ENCODE results near the gene E4F1.
"Not testable (repeated sequence)": the region's sequence is repeated elsewhere in the genome, so short reads cannot be mapped to it uniquely, and the experiment has no call there.

Gene E4F1

GRCh38 chr16:2256531-2257140 lies 33.2 kb downstream of the E4F1 start:
- no peak for TF ChIP-seq CTCF (IDR thresholded peaks at IDR 0.05; ENCODE audit: control insufficient read depth, extremely low read depth, insufficient read depth)
- H3K4me3 ChIP-seq (ENCODE audit: low read depth, low read length): no peak overlapping the region
- no peak for DNase-seq (ENCODE audit: low read depth)

- DNase-seq (ENCODE audit: low read depth): no peak
- no peak for TF ChIP-seq CTCF (IDR thresholded peaks at IDR 0.05; ENCODE audit: control insufficient read depth, extremely low read depth, insufficient read depth)
- no peak overlapping the region for H3K4me3 ChIP-seq (ENCODE audit: low read depth, low read length)
These were observed 34.3 kb downstream of the E4F1 start for GRCh38 chr16:2257726-2258125.

- not testable (repeated sequence) for DNase-seq (ENCODE audit: low read depth); H3K4me3 ChIP-seq (ENCODE audit: low read depth, low read length)
These were observed 35.1 kb downstream of the E4F1 start for GRCh38 chr16:2258530-2258929.

GRCh38 chr16:2260250-2260649 lies 36.9 kb downstream of the E4F1 start:
- H3K4me3 ChIP-seq (ENCODE audit: low read depth, low read length): no peak overlapping the region
- no peak for TF ChIP-seq CTCF (IDR thresholded peaks at IDR 0.05; ENCODE audit: control insufficient read depth, extremely low read depth, insufficient read depth)
- DNase-seq (ENCODE audit: low read depth): peak; percentile 78

- not testable (repeated sequence) for DNase-seq (ENCODE audit: low read depth); H3K4me3 ChIP-seq (ENCODE audit: low read depth, low read length)
These were observed 39.6 kb downstream of the E4F1 start for GRCh38 chr16:2263026-2263425.

- DNase-seq (ENCODE audit: low read depth): not testable (repeated sequence)
- peak overlapping the region; percentile 90 for H3K4me3 ChIP-seq (ENCODE audit: low read depth, low read length)
These were observed 43.5 kb downstream of the E4F1 start for GRCh38 chr16:2266887-2267286.

- not testable (repeated sequence) for DNase-seq (ENCODE audit: low read depth)
- peak overlapping the region; percentile 90 for H3K4me3 ChIP-seq (ENCODE audit: low read depth, low read length)
These were observed 44.1 kb downstream of the E4F1 start for GRCh38 chr16:2267505-2267912.

- H3K4me3 ChIP-seq (ENCODE audit: low read depth, low read length): peak within 1 kb of the TSS; percentile 90
- peak; percentile 83 for DNase-seq (ENCODE audit: low read depth)
- TF ChIP-seq CTCF (IDR thresholded peaks at IDR 0.05; ENCODE audit: control insufficient read depth, extremely low read depth, insufficient read depth): no peak
These were observed 44.7 kb downstream of the E4F1 start, which contains the start of gene RNPS1 for GRCh38 chr16:2267913-2268666. Gene RNPS1 (minus strand): TSS chr16:2268126. CDS start chr16:2264643, 3,483 bp downstream.

GRCh38 chr16:2270070-2270462 lies 46.7 kb downstream of the E4F1 start:
- DNase-seq (ENCODE audit: low read depth): no peak
- no peak overlapping the region for H3K4me3 ChIP-seq (ENCODE audit: low read depth, low read length)
- no peak for TF ChIP-seq CTCF (IDR thresholded peaks at IDR 0.05; ENCODE audit: control insufficient read depth, extremely low read depth, insufficient read depth)

Data from LNCaP clone FGC (cell line).